Astrocyte (in vitro differentiated cells and primary cell): ENCODE measurements around the gene SPTBN5. TPM values are rescaled to one million over a fixed set of nuclear protein-coding genes. Genes with fewer than 3 reads are reported as not detected.

ENCODE experiments used
- DNase-seq: peaks from one replicate; pipeline ENCODE4 v3.0.0-alpha.2; 2010; ENCODE audit warnings: low read depth
- FAIRE-seq: peaks from 2 replicates; lab custom pipeline; 2011; peaks lifted over from hg19 to GRCh38; lab: Jason Lieb, UNC
- H2AFZ ChIP-seq: 2 replicates; pipeline ENCODE4 v1.6.0; 2012; ENCODE audit warnings: low read depth, low read length, inconsistent platforms
- H3K27ac ChIP-seq: 2 replicates; pipeline ENCODE4 v1.5.1; 2011; ENCODE audit warnings: low read depth, low read length, inconsistent platforms
- H3K27me3 ChIP-seq: 2 replicates; pipeline ENCODE4 v1.6.0; 2011; ENCODE audit warnings: low read length, inconsistent platforms; ENCODE audit not compliant: insufficient read depth
- H3K36me3 ChIP-seq: 2 replicates; pipeline ENCODE4 v1.5.1; 2011; ENCODE audit warnings: low read length, inconsistent platforms; ENCODE audit not compliant: insufficient read depth
- H3K4me1 ChIP-seq: 2 replicates; pipeline ENCODE4 v1.5.1; 2011; ENCODE audit warnings: low read length, inconsistent platforms; ENCODE audit not compliant: insufficient read depth
- H3K4me2 ChIP-seq: 2 replicates; pipeline ENCODE4 v1.6.0; 2012; ENCODE audit warnings: low read length, inconsistent platforms
- H3K4me3 ChIP-seq: 2 replicates; pipeline ENCODE4 v1.5.1; 2011; ENCODE audit warnings: low read depth, mild to moderate bottlenecking, low read length, inconsistent platforms; ENCODE audit not compliant: insufficient read depth
- H3K79me2 ChIP-seq: 2 replicates; pipeline ENCODE4 v1.6.0; 2012; ENCODE audit warnings: mild to moderate bottlenecking, low read length, inconsistent platforms; ENCODE audit not compliant: insufficient read depth
- H3K9ac ChIP-seq: 2 replicates; pipeline ENCODE4 v1.6.0; 2012; ENCODE audit warnings: mild to moderate bottlenecking, low read length, inconsistent platforms
- H3K9me3 ChIP-seq: 2 replicates; pipeline ENCODE4 v1.5.1; 2012; ENCODE audit warnings: low read depth, mild to moderate bottlenecking, low read length, inconsistent platforms; ENCODE audit not compliant: insufficient read depth
- H4K20me1 ChIP-seq: 2 replicates; pipeline ENCODE4 v1.6.0; 2012; ENCODE audit warnings: low read length, inconsistent platforms; ENCODE audit not compliant: insufficient read depth
- H3K27ac Mint-ChIP-seq: one replicate; pipeline ENCODE4 v1.8.0; 2021; ENCODE audit warnings: mild to moderate bottlenecking, mixed read lengths; ENCODE audit not compliant: unreplicated experiment
- H3K27me3 Mint-ChIP-seq: one replicate; pipeline ENCODE4 v1.8.0; 2021; ENCODE audit warnings: low read depth, mixed read lengths; ENCODE audit not compliant: unreplicated experiment
- H3K36me3 Mint-ChIP-seq: one replicate; pipeline ENCODE4 v1.8.0; 2021; ENCODE audit warnings: low read depth, mixed read lengths; ENCODE audit not compliant: unreplicated experiment
- H3K4me1 Mint-ChIP-seq: one replicate; pipeline ENCODE4 v1.8.0; 2021; ENCODE audit warnings: low read depth, mixed read lengths; ENCODE audit not compliant: unreplicated experiment
- H3K4me3 Mint-ChIP-seq: one replicate; pipeline ENCODE4 v1.8.0; 2021; ENCODE audit warnings: mild to moderate bottlenecking, moderate library complexity, mixed read lengths; ENCODE audit not compliant: unreplicated experiment
- H3K9me3 Mint-ChIP-seq: one replicate; pipeline ENCODE4 v1.8.0; 2021; ENCODE audit warnings: mild to moderate bottlenecking, mixed read lengths; ENCODE audit not compliant: unreplicated experiment
- CTCF ChIP-seq: IDR thresholded peaks from 2 replicates; pipeline ENCODE4 v1.5.1; 2011; ENCODE audit warnings: low read depth, mild to moderate bottlenecking, inconsistent platforms, low read length, moderate library complexity; ENCODE audit not compliant: insufficient read depth
- EZH2 ChIP-seq: IDR thresholded peaks from 2 replicates; pipeline ENCODE4 v1.6.1; 2012; ENCODE audit warnings: mild to moderate bottlenecking, low read length, inconsistent platforms; ENCODE audit not compliant: insufficient read depth
- total RNA-seq: library from RNA; stranded (reverse); gene quantifications from 2 replicates; pipeline ENCODE4 v1.2.1, GENCODE V29; 2021

The SPTBN5 gene
- total RNA-seq, 1 donor from 2014 or later = 5.3 TPM

- FAIRE-seq (no peak), DNase-seq (no peak)
- H3K27me3 Mint-ChIP-seq = no peaks in the 10 kb centered on the region
- peaks cover 11% of the 10 kb centered on the region for H3K4me1 Mint-ChIP-seq
- Histone ChIP-seq H3K27ac (no peak overlapping the region), H3K4me3 (no peak overlapping the region), H4K20me1 (peaks cover 35% of the 10 kb centered on the region), H3K4me2 (no peak overlapping the region), H3K36me3 (peaks cover 13% of the 10 kb centered on the region), H3K27me3 (no peaks in the 10 kb centered on the region), H2AFZ (no peak overlapping the region), H3K79me2 (no peaks in the 10 kb centered on the region), H3K9ac (no peak overlapping the region), H3K9me3 (peaks cover 1% of the 10 kb centered on the region), H3K4me1 (no peaks in the 10 kb centered on the region)
- H3K27ac Mint-ChIP-seq = peak overlapping the region; percentile 79
- H3K4me3 Mint-ChIP-seq = peak overlapping the region; percentile 21
- TF ChIP-seq CTCF (no peak), EZH2 (no peak)
- peaks cover 29% of the 10 kb centered on the region for H3K36me3 Mint-ChIP-seq
- H3K9me3 Mint-ChIP-seq = no peaks in the 10 kb centered on the region
Measured at GRCh38 chr15:41901431-41901830, 7.6 kb upstream of the SPTBN5 start.

GRCh38 chr15:41900526-41901380 lies 6.9 kb upstream of the SPTBN5 start:
- Mint-ChIP-seq H3K36me3 (peaks cover 26% of the 10 kb centered on the region), H3K4me3 (no peak overlapping the region), H3K27ac (no peak overlapping the region), H3K27me3 (no peaks in the 10 kb centered on the region), H3K9me3 (no peaks in the 10 kb centered on the region), H3K4me1 (peaks cover 11% of the 10 kb centered on the region)
- FAIRE-seq (no peak), DNase-seq (no peak)
- Histone ChIP-seq H3K36me3 (peaks cover 13% of the 10 kb centered on the region), H4K20me1 (peaks cover 32% of the 10 kb centered on the region), H3K4me3 (no peak overlapping the region), H2AFZ (no peak overlapping the region), H3K27me3 (no peaks in the 10 kb centered on the region), H3K4me2 (no peak overlapping the region), H3K27ac (no peak overlapping the region), H3K9ac (no peak overlapping the region), H3K4me1 (no peaks in the 10 kb centered on the region), H3K79me2 (no peaks in the 10 kb centered on the region), H3K9me3 (no peaks in the 10 kb centered on the region)
- no peak for TF ChIP-seq EZH2
- no peak for TF ChIP-seq CTCF

GRCh38 chr15:41899854-41900442 lies 6.1 kb upstream of the SPTBN5 start:
- Histone ChIP-seq H2AFZ (no peak overlapping the region), H3K79me2 (no peaks in the 10 kb centered on the region), H3K36me3 (peaks cover 13% of the 10 kb centered on the region), H3K27me3 (no peaks in the 10 kb centered on the region), H3K27ac (no peak overlapping the region), H3K4me2 (no peak overlapping the region), H4K20me1 (peaks cover 26% of the 10 kb centered on the region), H3K9ac (no peak overlapping the region), H3K4me3 (no peak overlapping the region), H3K4me1 (peaks cover 6% of the 10 kb centered on the region), H3K9me3 (no peaks in the 10 kb centered on the region)
- TF ChIP-seq EZH2 = no peak
- no peak for TF ChIP-seq CTCF
- FAIRE-seq (no peak), DNase-seq (no peak)
- no peaks in the 10 kb centered on the region for H3K9me3 Mint-ChIP-seq
- H3K4me3 Mint-ChIP-seq = no peak overlapping the region
- H3K4me1 Mint-ChIP-seq = peaks cover 18% of the 10 kb centered on the region
- H3K36me3 Mint-ChIP-seq = peaks cover 28% of the 10 kb centered on the region
- H3K27ac Mint-ChIP-seq = no peak overlapping the region
- no peaks in the 10 kb centered on the region for H3K27me3 Mint-ChIP-seq
